H1 (cell line): ENCODE results near the gene TINAGL1. TPM values are rescaled to one million over a fixed set of nuclear protein-coding genes. Genes with fewer than 3 reads are reported as not detected.

Source experiments
- CEBPB ChIP-seq: IDR thresholded peaks from 2 replicates; pipeline ENCODE4 v1.6.1; 2012; ENCODE audit warnings: low read depth, low read length
- TEAD4 ChIP-seq: IDR thresholded peaks from 2 replicates; pipeline ENCODE4 v1.6.1; 2012; ENCODE audit warnings: low read depth, low read length, inconsistent platforms, mixed read lengths
- polyA plus RNA-seq, 7 experiments: library from polyadenylated mRNA; depleted of rRNA in 3 of 7; stranded (reverse) in 5 of 7; unstranded in 2 of 7; fragments of >200 nt in 5 of 7; fragments of 200-250 nt in 2 of 7; gene quantifications; 1 replicate in 5 of 7; 2 replicates in 1 of 7; 4 replicates in 1 of 7; pipeline versions ENCODE4 v1.2.1 to v1.2.3, GENCODE V29; 2011 to 2013; ENCODE audit warnings: missing spikeins in 2 of 7, mixed read lengths in 2 of 7
- total RNA-seq: library from RNA; stranded (reverse); fragmentation: NEBNext Ultra II Directional; extraction: Animal tissue kit (Norgen Biotek cat#: 25700); gene quantifications from 2 replicates; pipeline ENCODE4 v1.2.1, GENCODE V29; 2021

TINAGL1 gene
- total and polyA plus RNA-seq, 2 of the 8 experiments (the other 6 are each of a cell fraction or from before 2014, with no cell fraction given): 11.2 to 21.7 TPM

DNA sequence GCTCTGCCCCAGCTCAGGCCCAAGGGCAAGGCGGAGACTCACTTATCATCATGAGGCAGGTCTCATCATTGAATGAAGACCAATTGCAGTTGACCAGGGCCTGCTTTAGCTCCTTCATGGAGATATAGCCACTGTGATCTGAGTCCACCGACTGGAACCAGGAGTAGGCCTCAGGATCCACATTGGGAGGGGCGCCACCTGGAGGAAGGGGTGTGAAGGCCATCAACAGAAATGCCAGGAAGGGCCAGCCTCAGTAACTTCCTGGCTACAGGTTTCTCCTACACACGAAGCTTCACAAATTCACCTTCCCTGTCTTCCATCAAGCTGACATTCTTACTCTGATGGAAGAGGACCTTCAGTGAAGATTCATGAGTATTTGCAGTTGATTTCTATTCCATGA, 56.8 kb downstream of the TINAGL1 start (continued):
- no peak for TF ChIP-seq CEBPB
- 0 out of 2 replicates have a peak, but pooled peaks have one; percentile 11 for TF ChIP-seq TEAD4

Other genes with a start within 250 kb of the TINAGL1 start
- 31.4 and 34.8 TPM in 2 replicates for gene FABP3, start 203.4 kb upstream of the TINAGL1 start, total RNA-seq
- 29.5 and 43.9 TPM in 2 replicates for gene FABP3, start 203.4 kb upstream of the TINAGL1 start, polyA plus RNA-seq (2011; rRNA removed)
- gene SERINC2, start 163.3 kb upstream of the TINAGL1 start, total RNA-seq: 30.8 and 31.4 TPM in 2 replicates
- 60.0 and 97.0 TPM in 2 replicates for gene SERINC2, start 163.3 kb upstream of the TINAGL1 start, polyA plus RNA-seq (2011; rRNA removed)
- gene HCRTR1, start 41.2 kb downstream of the TINAGL1 start, total RNA-seq: 0.35 and 0.44 TPM in 2 replicates
- 0.39 and 0.61 TPM in 2 replicates for gene HCRTR1, start 41.2 kb downstream of the TINAGL1 start, polyA plus RNA-seq (2011; rRNA removed)
- gene PEF1, start 68.4 kb downstream of the TINAGL1 start, total RNA-seq: 35.2 and 38.8 TPM in 2 replicates
- gene PEF1, start 68.4 kb downstream of the TINAGL1 start, polyA plus RNA-seq (2011; rRNA removed): 61.2 and 69.2 TPM in 2 replicates
- gene COL16A1, start 127.5 kb downstream of the TINAGL1 start, total RNA-seq: 7.9 and 10.5 TPM in 2 replicates
- gene COL16A1, start 127.5 kb downstream of the TINAGL1 start, polyA plus RNA-seq (2011; rRNA removed): 2.0 and 3.4 TPM in 2 replicates
- 25.8 and 26.2 TPM in 2 replicates for gene ADGRB2, start 187.8 kb downstream of the TINAGL1 start, total RNA-seq
- 15.6 and 29.0 TPM in 2 replicates for gene ADGRB2, start 187.8 kb downstream of the TINAGL1 start, polyA plus RNA-seq (2011; rRNA removed)
- gene SPOCD1, start 239.5 kb downstream of the TINAGL1 start, total RNA-seq: 1.8 and 2.0 TPM in 2 replicates
- 2.9 and 4.2 TPM in 2 replicates for gene SPOCD1, start 239.5 kb downstream of the TINAGL1 start, polyA plus RNA-seq (2011; rRNA removed)